Measurements from ENCODE around the gene MICU1. TPM values are rescaled to one million over a fixed set of nuclear protein-coding genes. Genes with fewer than 3 reads are reported as not detected.

The MICU1 gene
- total and polyA plus RNA-seq, 10 of the 15 experiments (the other 5 are each of a cell fraction or from before 2014, with no cell fraction given): 18.2 to 36.4 (median 22.2) TPM

- TF ChIP-seq ATF3 (IDR thresholded peaks at IDR 0.05; ENCODE audit: borderline replicate concordance, extremely low read depth, low read depth, low read length): no peak
- no peak for TF ChIP-seq MXI1 (IDR thresholded peaks at IDR 0.05; ENCODE audit: low read depth, low read length)
- no peak for TF ChIP-seq ETV6 (conservative IDR thresholded peaks at IDR 0.05 in 1 of 2, IDR thresholded peaks at IDR 0.05 in 1 of 2; ENCODE audit: borderline replicate concordance in 1 of 2, low read depth in 1 of 2)
- TF ChIP-seq IRF4 (IDR thresholded peaks at IDR 0.05; ENCODE audit: low read depth, low read length): no peak
- no peak for TF ChIP-seq RFX5 (IDR thresholded peaks at IDR 0.05; ENCODE audit: low read depth, low read length)
- TF ChIP-seq RBBP5 (conservative IDR thresholded peaks at IDR 0.05): no peak
- no peak for TF ChIP-seq CUX1 (IDR thresholded peaks at IDR 0.05; ENCODE audit: insufficient replicate concordance, low read depth, low read length)
- TF ChIP-seq POLR2AphosphoS5 (IDR thresholded peaks at IDR 0.05; ENCODE audit: low read length): no peak
These were observed 175.9 kb downstream of the MICU1 start (continued) for GRCh38 chr10:72449941-72450441.

All from GM12878 (cell line).